Mesenchymal stem cell (in vitro differentiated cells and primary cell): Measurements from ENCODE around the gene DNAH8.
"Not testable (repeated sequence)": the region's sequence is repeated elsewhere in the genome, so short reads cannot be mapped to it uniquely, and the experiment has no call there.

ENCODE experiments used
- DNase-seq: peaks from one replicate; pipeline ENCODE4 v3.0.0-alpha.2; 2013
- H2AFZ ChIP-seq: one replicate; pipeline ENCODE4 v1.6.1; 2013; ENCODE audit warnings: low read depth, mild to moderate bottlenecking, control low read depth, inconsistent platforms, low read length, moderate library complexity
- H2AK5ac ChIP-seq: 2 replicates; pipeline ENCODE4 v1.6.1; 2013; ENCODE audit warnings: low read length, moderate library complexity, mild to moderate bottlenecking, inconsistent platforms; ENCODE audit not compliant: severe bottlenecking
- H2BK120ac ChIP-seq: one replicate; pipeline ENCODE4 v1.6.1; 2013; ENCODE audit warnings: low read depth, mild to moderate bottlenecking, inconsistent platforms, low read length, moderate library complexity
- H2BK12ac ChIP-seq, 2 experiments: one replicate each; pipeline ENCODE4 v1.6.1; 2013; ENCODE audit warnings: inconsistent platforms in 2 of 2, low read length in 2 of 2, mild to moderate bottlenecking in 2 of 2, moderate library complexity in 2 of 2, control low read depth in 1 of 2
- H2BK15ac ChIP-seq: one replicate; pipeline ENCODE4 v1.6.1; 2013; ENCODE audit warnings: mild to moderate bottlenecking, low read depth, inconsistent platforms; ENCODE audit not compliant: poor library complexity, severe bottlenecking
- H2BK5ac ChIP-seq: 2 replicates; pipeline ENCODE4 v1.6.1; 2013; ENCODE audit warnings: low read depth, mild to moderate bottlenecking, low read length, control low read depth, inconsistent platforms; ENCODE audit not compliant: poor library complexity, severe bottlenecking
- H3K14ac ChIP-seq, 2 experiments: one replicate each; pipeline ENCODE4 v1.6.1; 2013; ENCODE audit warnings: inconsistent platforms in 2 of 2, low read length in 2 of 2, control low read depth in 1 of 2, mild to moderate bottlenecking in 1 of 2, moderate library complexity in 1 of 2
- H3K18ac ChIP-seq, 2 experiments: one replicate each; pipeline ENCODE4 v1.6.1; 2013; ENCODE audit warnings: inconsistent platforms in 2 of 2, low read length in 2 of 2, control low read depth in 1 of 2, low read depth in 1 of 2, mild to moderate bottlenecking in 1 of 2
- H3K23ac ChIP-seq, 2 experiments: one replicate each; pipeline ENCODE4 v1.6.1; 2013; ENCODE audit warnings: inconsistent platforms in 2 of 2, low read length in 2 of 2, mild to moderate bottlenecking in 2 of 2, moderate library complexity in 2 of 2, control low read depth in 1 of 2
- H3K27ac ChIP-seq: 2 replicates; pipeline ENCODE4 v1.5.1; 2013; ENCODE audit warnings: mild to moderate bottlenecking, moderate library complexity, low read length, control low read depth, inconsistent platforms; ENCODE audit not compliant: poor library complexity, severe bottlenecking
- H3K27me3 ChIP-seq, 2 experiments: 2 replicates each; pipeline versions ENCODE4 v1.6.1 to v1.7.0; 2013; ENCODE audit warnings: low read length in 2 of 2, mild to moderate bottlenecking in 2 of 2, moderate library complexity in 2 of 2, control low read depth in 1 of 2, inconsistent platforms in 1 of 2; ENCODE audit not compliant: control insufficient read depth in 1 of 2, insufficient read depth in 1 of 2
- H3K36me3 ChIP-seq, 2 experiments: 2 replicates each; pipeline versions ENCODE4 v1.6.1 to v1.7.0; 2013; ENCODE audit warnings: low read length in 2 of 2, control low read depth in 1 of 2, inconsistent platforms in 1 of 2, low read depth in 1 of 2, mild to moderate bottlenecking in 1 of 2; ENCODE audit not compliant: insufficient read depth in 2 of 2, control insufficient read depth in 1 of 2
- H3K4ac ChIP-seq, 2 experiments: one replicate each; pipeline ENCODE4 v1.6.1; 2013; ENCODE audit warnings: inconsistent platforms in 2 of 2, low read length in 2 of 2, mild to moderate bottlenecking in 2 of 2, moderate library complexity in 2 of 2, control low read depth in 1 of 2, low read depth in 1 of 2
- H3K4me1 ChIP-seq: 2 replicates; pipeline ENCODE4 v1.6.1; 2013; ENCODE audit warnings: low read depth, low read length, control low read depth; ENCODE audit not compliant: control insufficient read depth, insufficient read depth
- H3K4me2 ChIP-seq: 2 replicates; pipeline ENCODE4 v1.6.1; 2013; ENCODE audit warnings: low read length, mild to moderate bottlenecking, inconsistent platforms; ENCODE audit not compliant: poor library complexity, severe bottlenecking
- H3K4me3 ChIP-seq, 2 experiments: 2 replicates each; pipeline versions ENCODE4 v1.5.1 to v1.7.0; 2013; ENCODE audit warnings: low read length in 2 of 2, mild to moderate bottlenecking in 2 of 2, control low read depth in 1 of 2, low read depth in 1 of 2; ENCODE audit not compliant: insufficient read depth in 1 of 2
- H3K79me1 ChIP-seq: replicated peaks from 2 replicates; pipeline ENCODE4 v1.6.1; 2013; ENCODE audit warnings: mild to moderate bottlenecking, control low read depth, low read length, inconsistent platforms; ENCODE audit not compliant: poor library complexity, severe bottlenecking
- H3K9ac ChIP-seq: 2 replicates; pipeline ENCODE4 v1.7.0; 2013; ENCODE audit warnings: mild to moderate bottlenecking, low read length, moderate library complexity
- H3K9me3 ChIP-seq: 2 replicates; pipeline ENCODE4 v1.7.0; 2013; ENCODE audit warnings: mild to moderate bottlenecking, low read length; ENCODE audit not compliant: control insufficient read depth
- H4K8ac ChIP-seq: one replicate; pipeline ENCODE4 v1.6.1; 2013; ENCODE audit warnings: inconsistent platforms, mild to moderate bottlenecking, low read length, moderate library complexity
- H4K91ac ChIP-seq: one replicate; pipeline ENCODE4 v1.6.1; 2013; ENCODE audit warnings: mild to moderate bottlenecking, low read length, inconsistent platforms
- WGBS: methylation state at CpG from one replicate; pipeline ENCODE4 v1.1.7; 2013; ENCODE audit warnings: mixed read lengths; 5-methylcytosine and 5-hydroxymethylcytosine counted together

Gene DNAH8

DNA sequence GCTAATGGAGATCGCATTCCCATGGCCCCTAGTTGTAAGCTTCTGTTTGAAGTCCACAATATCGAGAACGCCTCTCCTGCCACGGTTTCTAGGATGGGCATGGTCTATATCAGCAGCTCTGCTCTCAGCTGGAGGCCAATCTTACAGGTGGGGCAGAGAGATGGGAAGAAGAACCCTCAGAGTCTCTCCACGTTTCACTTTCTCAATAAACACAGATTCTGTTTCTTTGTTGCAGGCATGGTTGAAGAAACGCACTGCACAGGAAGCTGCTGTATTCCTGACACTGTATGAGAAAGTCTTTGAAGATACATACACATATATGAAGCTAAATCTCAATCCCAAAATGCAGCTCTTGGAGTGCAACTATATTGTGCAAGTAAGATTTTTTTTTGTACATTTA is 157.9 kb downstream of the DNAH8 start:
- Histone ChIP-seq H2AK5ac (no peak overlapping the region), H3K23ac (no peak overlapping the region), H3K36me3 (no peaks in the 10 kb centered on the region), H4K8ac (no peak overlapping the region), H3K18ac (no peak overlapping the region), H3K4me3 (no peak overlapping the region), H3K27me3 (peaks cover 3 to 11% of the 10 kb centered on the region in 2 experiments), H2BK120ac (no peak overlapping the region), H3K9me3 (no peaks in the 10 kb centered on the region), H2AFZ (no peak overlapping the region), H4K91ac (no peak overlapping the region), H3K4me1 (no peaks in the 10 kb centered on the region), H2BK12ac (no peak overlapping the region), H3K27ac (no peak overlapping the region), H3K4me2 (no peak overlapping the region), H3K79me1 (no peaks in the 10 kb centered on the region), H2BK5ac (no peak overlapping the region), H2BK15ac (no peak overlapping the region), H3K9ac (no peak overlapping the region), H3K4ac (no peak overlapping the region), H3K14ac (no peak overlapping the region)
- 66% methylated on average over 4 of the region's 6 CpGs for WGBS
- DNase-seq = no peak

DNA sequence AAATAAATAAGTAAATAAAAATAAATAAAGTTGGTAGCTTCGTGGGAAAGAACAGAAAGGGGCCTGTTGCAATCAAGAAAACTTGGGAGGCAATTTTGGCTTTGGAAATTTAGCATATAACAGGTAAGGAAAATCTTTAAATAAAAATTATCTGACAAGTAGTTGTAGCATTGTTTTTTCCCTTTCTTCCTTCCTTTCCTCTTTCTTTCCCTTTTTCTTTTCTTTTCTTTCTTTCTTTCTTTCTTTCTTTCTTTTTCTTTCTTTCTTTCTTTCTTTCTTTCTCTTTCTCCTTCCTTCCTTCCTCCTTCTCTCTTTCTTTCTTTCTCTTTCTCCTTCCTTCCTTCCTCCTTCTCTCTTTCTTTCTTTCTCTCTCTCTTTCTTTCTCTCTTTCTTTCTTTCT is 158.7 kb downstream of the DNAH8 start:
- not testable (repeated sequence) for H3K4me3 ChIP-seq, H3K27me3 ChIP-seq, H2BK12ac ChIP-seq, H3K9ac ChIP-seq, H3K18ac ChIP-seq, H3K79me1 ChIP-seq, H2AK5ac ChIP-seq, H3K9me3 ChIP-seq, H2BK5ac ChIP-seq, H3K14ac ChIP-seq, H2BK120ac ChIP-seq, H3K4me2 ChIP-seq, H4K91ac ChIP-seq, H3K4ac ChIP-seq, H3K23ac ChIP-seq, H3K36me3 ChIP-seq, H3K4me1 ChIP-seq, H2AFZ ChIP-seq, H3K27ac ChIP-seq, H4K8ac ChIP-seq, DNase-seq, H2BK15ac ChIP-seq
- 50% methylated on average over 1 of the region's 1 CpG for whole genome bisulfite sequencing

DNA sequence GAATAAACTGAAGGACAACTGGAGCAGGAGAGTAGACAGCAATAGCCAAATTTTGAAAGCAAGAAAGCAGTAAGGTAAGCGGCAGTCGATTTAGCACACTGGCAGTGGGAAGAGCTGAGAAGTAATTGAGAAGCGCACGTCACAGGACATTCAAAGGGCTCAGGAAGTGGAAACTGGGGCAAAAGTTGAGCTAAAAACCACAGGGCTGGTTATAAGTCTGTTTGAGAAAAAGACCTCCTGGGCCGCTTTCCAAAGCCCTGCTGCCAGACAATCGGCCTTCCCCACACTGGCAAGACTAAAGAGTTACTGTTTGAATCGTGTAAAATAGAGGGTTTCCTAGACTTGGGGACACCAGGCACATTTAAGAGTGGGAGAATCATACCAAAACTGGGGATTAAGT is 161.4 kb downstream of the DNAH8 start:
- no peak overlapping the region for H2AK5ac ChIP-seq
- no peak overlapping the region for H2AFZ ChIP-seq

DNA sequence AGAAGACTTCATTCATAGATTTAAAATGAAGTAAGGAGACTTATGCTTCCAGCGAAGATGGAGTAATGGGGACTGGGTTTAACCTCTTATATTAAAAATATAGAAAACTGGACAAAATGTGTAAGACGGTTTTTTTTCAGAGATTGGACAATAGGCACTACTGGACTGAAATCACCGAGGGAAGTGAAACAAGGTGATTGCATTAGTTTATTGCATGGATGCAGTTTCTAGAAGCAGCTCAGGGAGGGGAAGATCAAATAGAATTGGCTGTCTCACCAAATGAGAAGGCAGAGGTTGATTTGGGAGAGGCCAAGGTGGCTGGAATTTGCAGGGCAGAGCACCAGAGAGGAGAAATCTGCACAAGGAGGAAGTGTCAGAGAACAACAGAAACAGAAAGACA is 162.6 kb downstream of the DNAH8 start:
- no peak overlapping the region for H3K14ac ChIP-seq
- H3K36me3 ChIP-seq = no peaks in the 10 kb centered on the region
- H3K4me3 ChIP-seq = no peak overlapping the region
- no peak for DNase-seq
- no peak overlapping the region for H4K8ac ChIP-seq
- no peak overlapping the region for H3K9ac ChIP-seq
- no peaks in the 10 kb centered on the region for H3K27me3 ChIP-seq
- no peaks in the 10 kb centered on the region for H3K79me1 ChIP-seq
- H3K23ac ChIP-seq = no peak overlapping the region
- H3K9me3 ChIP-seq = peaks cover 7% of the 10 kb centered on the region
- H2BK12ac ChIP-seq = no peak overlapping the region
- no peak overlapping the region for H3K4ac ChIP-seq
- no peak overlapping the region for H2AK5ac ChIP-seq
- H4K91ac ChIP-seq = no peak overlapping the region
- no peak overlapping the region for H3K18ac ChIP-seq
- H2BK15ac ChIP-seq = no peak overlapping the region
- H2BK120ac ChIP-seq = no peak overlapping the region
- H3K4me1 ChIP-seq = no peaks in the 10 kb centered on the region
- H3K4me2 ChIP-seq = no peak overlapping the region
- no peak overlapping the region for H2BK5ac ChIP-seq
- no peak overlapping the region for H2AFZ ChIP-seq
- 95% methylated on average over 2 of the region's 3 CpGs for WGBS
- no peak overlapping the region for H3K27ac ChIP-seq

More for the DNA sequence above, 161.4 kb downstream of the DNAH8 start:
- no peaks in the 10 kb centered on the region for H3K27me3 ChIP-seq
- no peak overlapping the region for H3K14ac ChIP-seq
- H3K9me3 ChIP-seq = peaks cover 7% of the 10 kb centered on the region
- H3K4ac ChIP-seq = no peak overlapping the region
- H2BK15ac ChIP-seq = no peak overlapping the region
- H3K9ac ChIP-seq = no peak overlapping the region
- no peak overlapping the region for H4K91ac ChIP-seq
- H2BK5ac ChIP-seq = no peak overlapping the region
- no peak overlapping the region for H3K4me3 ChIP-seq
- H3K79me1 ChIP-seq = no peaks in the 10 kb centered on the region
- H3K36me3 ChIP-seq = no peaks in the 10 kb centered on the region
- H3K4me2 ChIP-seq = no peak overlapping the region
- no peaks in the 10 kb centered on the region for H3K4me1 ChIP-seq
- no peak overlapping the region for H2BK12ac ChIP-seq
- no peak overlapping the region for H4K8ac ChIP-seq
- H3K27ac ChIP-seq = no peak overlapping the region
- no peak for DNase-seq
- H3K18ac ChIP-seq = no peak overlapping the region
- no peak overlapping the region for H2BK120ac ChIP-seq
- WGBS = 92% methylated on average over 7 of the region's 7 CpGs
- no peak overlapping the region for H3K23ac ChIP-seq
